Jurkat, Clone E6-1 (cell line): ENCODE data around the gene POP4.

Experiments
- DNase-seq: peaks from one replicate; pipeline ENCODE4 v3.0.0-alpha.2; 2011; ENCODE audit warnings: low read depth, low spot score
- H3K4me3 ChIP-seq: 2 replicates; pipeline ENCODE4 v1.5.1; 2011; ENCODE audit warnings: mild to moderate bottlenecking, low read length, control low read depth, moderate library complexity

The POP4 gene

DNA sequence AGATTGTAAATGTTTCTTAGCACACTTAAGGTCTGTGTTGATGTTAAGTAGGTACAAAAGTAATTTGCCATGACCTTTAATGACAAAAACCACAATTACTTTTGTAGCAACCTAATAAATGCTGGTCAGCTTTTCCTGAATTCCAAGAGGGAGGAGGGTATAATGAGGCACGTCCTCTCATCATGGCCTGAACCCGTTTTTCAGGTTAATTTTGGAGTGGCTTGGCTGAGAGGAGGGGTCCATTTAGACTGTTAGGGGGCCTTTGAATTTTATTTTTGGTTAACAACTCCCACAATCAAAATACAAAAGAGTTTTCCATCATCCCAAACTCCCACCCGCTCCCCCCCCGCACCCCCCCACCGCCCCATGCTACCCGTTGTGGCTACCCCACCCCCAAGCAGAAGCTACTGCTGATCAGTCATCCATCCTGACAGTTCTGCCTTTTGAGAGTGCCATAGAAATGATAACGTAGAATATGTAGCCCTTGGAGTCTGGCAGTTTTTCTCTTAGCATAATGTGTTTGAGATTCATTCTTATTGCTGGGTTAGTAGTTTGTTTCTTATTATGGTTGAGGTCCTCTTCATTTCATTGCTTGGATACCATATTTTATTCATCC, 44.8 kb downstream of the POP4 start:
- H3K4me3 ChIP-seq: no peak overlapping the region
- DNase-seq: no peak

DNA sequence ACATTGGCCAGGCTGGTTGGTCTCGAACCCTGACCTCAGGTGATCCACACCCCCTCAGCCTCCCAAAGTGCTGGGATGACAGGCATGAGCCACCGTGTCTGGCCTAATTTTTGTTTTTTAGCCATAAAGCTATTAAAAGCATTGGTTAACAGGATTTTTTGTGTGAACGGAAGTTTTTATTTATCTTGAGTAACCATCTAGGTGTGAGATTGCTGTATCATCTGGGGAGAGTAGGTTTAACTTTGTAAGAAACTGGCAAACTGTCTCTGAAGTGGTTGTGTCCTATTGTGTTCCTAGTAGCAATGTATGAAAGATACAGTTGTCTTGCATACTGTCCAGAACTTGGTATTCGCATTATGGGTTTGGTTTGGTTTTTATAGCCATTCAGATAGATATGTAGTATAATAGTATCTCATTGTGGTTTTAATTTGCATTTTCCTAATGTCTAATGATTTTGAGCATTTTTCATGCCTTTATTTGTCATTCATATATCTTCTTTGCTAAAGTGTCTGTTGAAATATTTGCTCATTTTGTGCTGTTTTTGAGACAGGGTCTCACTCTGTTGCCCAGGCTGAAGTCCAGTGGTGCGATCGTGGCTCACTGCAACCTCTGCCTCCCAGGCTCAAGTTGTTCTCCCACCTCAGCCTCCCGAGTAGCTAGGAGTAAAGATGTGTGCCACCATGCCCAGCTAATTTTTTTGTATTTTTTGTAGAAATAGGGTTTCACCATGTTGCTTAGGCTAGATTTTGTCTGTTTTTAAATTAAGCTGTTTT, 45.7 kb downstream of the POP4 start:
- H3K4me3 ChIP-seq: no peak overlapping the region
- no peak for DNase-seq

DNA sequence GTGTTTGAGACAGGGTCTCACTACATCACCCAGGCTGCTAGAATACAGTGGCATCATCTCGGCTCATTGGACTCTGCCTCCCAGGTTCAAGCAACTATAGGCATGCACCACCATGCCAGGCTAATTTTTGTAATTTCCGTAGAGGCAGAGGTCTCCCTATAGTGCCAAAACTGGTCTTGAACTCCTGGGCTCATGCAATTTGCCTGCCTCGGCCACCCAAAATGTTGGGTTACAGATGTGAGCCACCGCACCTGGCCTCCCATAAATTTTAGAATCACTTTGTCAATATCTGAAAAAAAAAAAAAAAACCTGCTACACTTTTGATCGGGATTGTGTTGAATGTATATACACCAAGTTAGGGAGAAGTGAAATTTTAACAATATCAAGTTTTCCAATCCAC, 47.3 kb downstream of the POP4 start:
- DNase-seq: no peak
- no peak overlapping the region for H3K4me3 ChIP-seq

DNA sequence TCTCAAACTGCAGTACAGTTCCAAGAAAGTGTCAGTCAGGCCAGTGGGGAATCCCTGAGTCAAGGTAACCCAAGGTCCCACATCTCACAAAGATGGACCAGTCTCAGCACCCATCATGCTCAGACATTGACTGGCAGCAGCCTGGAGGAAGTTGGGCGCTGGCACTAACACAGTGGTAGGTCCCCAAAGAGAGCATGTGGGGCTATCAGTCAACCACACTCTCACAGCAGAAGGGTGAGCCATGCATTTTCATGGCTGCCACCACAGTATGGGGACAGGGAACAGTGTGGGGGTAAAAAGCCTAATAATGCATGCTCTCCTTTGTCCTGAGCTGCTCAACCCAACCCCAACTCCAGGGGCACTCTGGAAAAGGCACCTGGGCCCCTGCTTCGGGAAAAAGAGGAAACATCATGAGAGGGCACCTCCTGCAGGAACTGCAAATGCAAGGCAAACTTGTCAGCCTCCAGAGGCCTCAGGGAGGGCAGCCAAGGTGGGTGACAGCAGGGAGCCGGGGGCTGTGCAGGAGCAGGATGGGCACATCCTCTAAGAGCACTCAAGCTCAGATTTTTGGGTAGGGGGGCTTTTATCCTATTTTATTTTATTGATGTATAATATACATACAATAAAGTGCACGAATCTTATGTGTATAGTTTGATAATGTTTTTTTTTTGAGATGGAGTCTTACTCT, 49.7 kb downstream of the POP4 start:
- H3K4me3 ChIP-seq: no peak overlapping the region
- no peak for DNase-seq

DNA sequence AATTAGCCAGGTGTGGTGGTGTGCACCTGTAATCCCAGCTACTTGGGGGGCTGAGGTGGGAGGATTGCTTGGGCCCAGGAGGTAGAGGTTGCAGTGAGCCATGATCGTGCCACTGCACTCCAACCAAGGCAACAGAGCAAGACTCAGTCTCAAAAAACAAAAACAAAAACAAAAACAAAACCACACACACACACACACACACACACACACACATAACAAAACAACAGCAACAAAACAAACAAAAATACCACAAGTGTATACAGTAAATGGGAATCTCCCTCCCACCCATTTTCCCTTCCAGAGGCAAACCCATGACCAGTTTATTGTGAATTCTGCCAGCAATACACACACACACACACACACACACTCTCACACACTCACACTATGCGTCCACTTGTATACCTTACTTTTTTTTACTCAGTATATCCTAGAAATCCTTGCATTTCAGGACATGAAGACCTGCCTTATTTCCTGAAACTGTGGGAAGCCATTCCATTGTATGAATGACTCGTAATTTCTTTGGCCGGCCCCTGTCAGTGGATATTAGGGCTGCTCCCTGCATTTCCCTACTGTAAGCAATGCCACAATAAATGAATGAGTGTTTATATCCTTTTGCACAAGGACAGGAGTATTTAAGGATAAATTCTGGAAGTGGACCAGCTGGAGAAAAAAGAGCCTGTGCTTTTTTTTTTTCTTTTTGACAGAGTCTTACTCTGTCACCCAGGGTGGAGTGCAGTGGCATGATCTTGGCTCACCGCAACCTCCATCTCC, 52.3 kb downstream of the POP4 start:
- H3K4me3 ChIP-seq: no peak overlapping the region
- DNase-seq: no peak

DNA sequence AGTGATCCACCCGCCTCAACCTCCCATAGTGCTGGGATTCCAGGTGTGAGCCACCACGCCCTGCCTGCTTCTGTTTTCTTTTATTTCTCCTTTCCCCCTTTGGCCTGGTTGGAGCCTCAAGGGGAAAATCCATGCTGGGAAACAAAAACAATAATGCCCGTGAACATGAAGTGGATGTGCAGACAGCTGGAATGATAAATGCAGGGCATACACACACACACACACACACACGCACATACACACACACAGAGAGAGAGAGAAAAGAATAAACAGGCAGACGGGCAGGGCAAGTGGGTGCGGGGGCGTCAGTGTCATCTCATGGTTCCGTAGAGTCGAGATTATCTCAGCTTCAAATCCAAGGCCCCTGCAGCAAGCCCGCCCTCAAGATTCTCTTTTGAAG, 54.8 kb downstream of the POP4 start:
- no peak overlapping the region for H3K4me3 ChIP-seq
- DNase-seq: no peak

DNA sequence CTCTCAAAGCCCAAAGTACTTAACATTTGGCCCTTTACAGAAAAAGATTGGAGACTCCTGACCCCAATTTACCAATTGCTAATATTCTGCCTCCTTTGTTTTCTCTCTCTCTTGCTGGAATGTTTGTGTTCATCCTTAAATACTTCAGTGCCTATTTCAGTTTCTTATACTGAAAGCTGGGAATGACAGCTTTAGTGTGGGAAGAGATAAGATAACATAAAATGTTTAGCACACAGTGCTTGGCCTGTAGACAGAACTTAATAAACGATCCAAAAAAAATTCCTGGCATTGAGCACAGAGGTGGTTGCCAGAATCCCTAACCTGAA, 56.2 kb downstream of the POP4 start:
- DNase-seq: no peak
- no peak overlapping the region for H3K4me3 ChIP-seq

DNA sequence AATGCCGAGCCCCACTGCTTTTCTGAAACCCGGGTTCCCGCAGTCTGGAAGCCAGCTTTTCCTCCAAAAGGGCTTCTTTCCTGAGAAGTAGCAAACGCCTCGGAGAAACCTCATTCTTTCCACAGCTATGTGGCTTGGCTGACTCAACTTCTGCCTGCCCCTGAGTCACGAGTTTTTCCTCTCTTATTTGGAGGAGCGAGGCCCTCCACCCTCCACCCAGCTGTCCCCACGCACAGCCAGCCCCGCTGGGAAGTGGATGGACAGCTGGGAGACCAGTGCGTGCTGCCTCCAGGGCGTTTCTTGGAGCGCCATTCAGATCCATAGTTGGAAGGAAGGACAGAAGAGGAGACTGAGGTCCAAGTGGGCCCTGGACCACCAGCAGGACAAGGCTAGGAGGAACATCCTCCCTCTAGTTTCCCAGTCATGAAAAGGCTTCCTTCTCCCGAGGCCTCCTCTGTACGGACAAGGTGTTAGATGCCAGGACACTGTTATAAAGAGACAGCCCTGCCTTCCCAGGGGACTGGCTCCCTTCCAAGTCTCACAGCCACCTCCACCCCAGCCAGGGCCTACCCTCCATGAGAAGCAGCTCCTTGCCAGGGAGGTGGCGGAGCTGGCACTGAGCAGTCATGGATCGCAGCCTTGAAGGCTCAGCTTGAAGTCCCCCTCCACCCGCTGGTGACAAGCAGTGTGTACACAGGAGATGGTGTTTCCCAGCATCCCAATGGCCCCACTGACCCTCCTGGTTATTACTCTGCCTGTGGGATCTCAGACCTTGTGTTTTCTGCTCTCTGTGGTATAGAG, 56.7 kb downstream of the POP4 start:
- H3K4me3 ChIP-seq: no peak overlapping the region
- DNase-seq: no peak

DNA sequence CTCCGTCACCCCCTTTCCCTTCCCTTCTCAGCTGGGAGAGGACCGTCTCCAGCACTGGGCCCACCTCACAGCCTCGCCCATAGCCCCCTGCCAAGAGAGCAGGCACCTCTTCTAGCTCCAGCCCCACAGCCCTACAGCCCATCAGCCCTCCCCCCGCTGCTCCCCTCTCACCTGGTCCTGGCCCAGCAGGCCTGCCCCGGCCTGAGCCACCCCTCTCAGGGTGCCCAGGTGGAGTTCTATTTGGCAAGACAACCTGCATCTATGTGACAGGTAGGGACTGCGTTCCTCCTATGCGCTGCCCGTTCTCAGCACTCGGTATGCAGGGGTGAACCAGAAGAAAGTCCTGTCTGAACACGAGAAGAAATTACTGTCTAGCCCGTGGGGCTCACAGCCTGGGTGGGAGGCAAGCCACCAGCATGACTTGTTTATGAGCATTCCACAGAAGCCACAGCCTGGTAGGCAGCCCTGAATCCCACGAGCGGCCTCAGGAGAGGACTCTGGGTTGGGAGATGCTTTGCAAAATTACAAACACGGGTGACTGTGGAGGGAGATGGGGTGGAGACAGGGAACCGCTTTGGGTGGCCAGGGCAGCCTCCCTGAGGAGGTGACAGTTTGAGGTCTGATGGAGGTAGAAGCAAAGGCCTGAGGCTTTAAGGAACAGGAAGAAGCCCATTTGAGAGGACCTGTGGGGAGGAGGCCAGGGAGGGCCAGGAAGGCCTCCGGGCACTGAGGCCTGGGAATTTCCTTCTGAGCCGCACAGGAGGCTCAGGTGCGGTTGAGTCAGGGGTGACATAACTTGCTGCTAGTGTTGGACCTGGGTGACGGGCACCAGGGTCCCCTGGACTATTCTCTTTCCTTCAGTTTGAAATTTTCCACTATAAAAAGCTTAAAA, 58.0 kb downstream of the POP4 start:
- H3K4me3 ChIP-seq: no peak overlapping the region
- no peak for DNase-seq

DNA sequence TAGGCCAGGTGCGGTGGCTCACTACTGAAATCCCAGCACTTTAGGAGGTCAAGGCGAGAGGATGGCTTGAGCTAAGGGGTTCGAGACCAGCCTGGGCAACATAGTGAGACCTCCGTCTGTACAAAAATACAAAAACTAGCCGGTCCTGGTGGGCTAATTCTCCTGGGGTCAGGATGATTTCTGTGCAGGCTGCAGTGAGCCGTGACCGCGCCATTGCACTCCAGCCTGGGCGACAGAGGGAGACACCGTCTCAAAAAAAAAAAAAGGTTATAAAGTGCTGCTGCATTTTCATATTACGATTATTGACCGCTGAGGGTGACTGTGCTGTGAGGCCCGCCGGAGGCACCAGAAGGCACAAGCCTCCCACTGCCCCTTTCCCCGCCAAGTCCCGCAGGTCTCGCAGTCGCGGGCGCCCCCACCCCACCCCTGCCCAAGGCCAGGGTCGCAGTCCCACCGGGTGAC, 58.7 kb downstream of the POP4 start:
- no peak for DNase-seq
- peak overlapping the region; percentile 52 for H3K4me3 ChIP-seq

DNA sequence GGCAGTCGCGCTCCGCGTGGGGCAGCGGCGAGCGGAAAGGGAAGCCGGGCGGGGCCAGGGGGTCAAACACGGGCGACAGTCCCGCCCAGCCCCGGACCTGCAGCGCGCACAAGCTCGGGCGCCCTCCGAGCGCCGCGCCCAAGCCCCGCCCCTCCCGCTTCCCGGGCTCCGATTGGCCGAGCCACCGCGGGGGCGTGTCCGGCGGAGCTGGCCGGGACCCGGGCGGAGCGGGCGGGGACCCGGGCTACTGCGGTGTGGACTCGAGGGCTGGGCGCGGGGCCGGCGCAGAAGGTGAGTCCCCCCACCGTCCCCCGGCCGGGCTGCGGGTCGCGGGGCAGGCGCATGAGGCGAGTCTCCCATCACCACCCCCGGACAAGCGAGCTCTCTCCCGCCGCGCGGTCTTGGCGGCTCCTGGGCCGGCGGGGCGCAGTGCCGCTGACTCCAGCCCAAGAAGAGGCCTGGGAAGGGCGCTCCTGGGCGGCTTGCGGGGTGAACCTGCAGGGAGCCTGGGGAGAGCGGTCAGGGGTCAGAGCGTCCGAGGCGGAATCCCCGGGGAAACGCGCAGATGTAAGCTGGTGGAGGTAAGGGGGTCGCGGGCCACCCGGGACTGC, 59.2 kb downstream of the POP4 start, which contains the start of gene PLEKHF1:
TSS of gene PLEKHF1 (plus strand) at position 247 of the 611 bp plus-strand sequence. CDS start 8,379 bp downstream, outside the sequence.
- H3K4me3 ChIP-seq: peak within 1 kb of the TSS; percentile 80
- DNase-seq: no peak

DNA sequence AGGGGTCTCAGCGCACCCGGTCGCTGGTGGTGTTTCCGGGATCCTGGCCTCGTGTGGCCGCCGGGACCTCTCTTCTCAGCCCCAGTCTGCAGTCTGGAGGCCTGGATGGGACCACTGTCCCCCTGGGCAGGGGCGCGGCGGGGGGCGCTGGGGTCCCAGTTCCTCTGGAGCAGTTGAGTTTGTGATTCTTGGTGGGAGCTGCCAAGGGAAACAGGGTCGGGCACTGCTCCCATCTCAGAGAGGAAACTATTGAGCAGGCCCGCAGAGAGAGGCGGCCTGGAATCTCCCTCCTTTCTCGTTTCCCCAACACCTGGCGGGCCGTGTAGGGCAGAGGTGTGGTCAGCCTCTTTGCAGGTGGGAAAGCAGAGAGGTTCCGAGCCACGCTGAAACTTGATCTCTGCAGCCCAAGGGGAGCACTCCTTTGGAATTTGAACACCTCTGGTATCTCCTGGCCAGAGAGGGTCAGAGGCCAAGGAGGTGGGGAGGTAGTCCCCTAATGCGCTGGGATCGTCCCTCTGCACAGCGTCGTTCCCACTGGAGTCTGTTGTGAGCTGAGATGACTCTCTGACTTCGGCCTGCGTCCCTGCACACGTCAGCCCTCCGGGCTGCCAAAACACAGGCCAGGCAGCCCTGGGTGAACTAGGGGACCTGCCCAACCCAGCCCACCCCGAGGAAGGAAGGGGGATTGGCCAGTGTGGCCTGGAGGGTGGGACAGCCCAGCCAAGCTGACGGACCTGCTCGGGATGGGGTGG, 59.9 kb downstream of the POP4 start:
- peak overlapping the region; percentile 80 for H3K4me3 ChIP-seq
- no peak for DNase-seq
